GM19455 (cell line): ENCODE measurements around the gene SLC30A2.

Source experiments
- ATAC-seq: cut with Tn5 transposase; IDR thresholded peaks from one replicate; pipeline ENCODE4 v1.9.1; 2021; ENCODE audit not compliant: unreplicated experiment

Gene SLC30A2

GRCh38 chr1:25999041-25999800 is 46.7 kb downstream of the SLC30A2 start:
- no peak for ATAC-seq

- ATAC-seq, result peak; percentile 97
Observed at GRCh38 chr1:25997828-25998761, 47.8 kb downstream of the SLC30A2 start, which contains the start of gene PAFAH2. TSS of gene PAFAH2 (minus strand) at chr1:25998063. CDS start at chr1:25990816, 7,247 bp downstream.

DNA sequence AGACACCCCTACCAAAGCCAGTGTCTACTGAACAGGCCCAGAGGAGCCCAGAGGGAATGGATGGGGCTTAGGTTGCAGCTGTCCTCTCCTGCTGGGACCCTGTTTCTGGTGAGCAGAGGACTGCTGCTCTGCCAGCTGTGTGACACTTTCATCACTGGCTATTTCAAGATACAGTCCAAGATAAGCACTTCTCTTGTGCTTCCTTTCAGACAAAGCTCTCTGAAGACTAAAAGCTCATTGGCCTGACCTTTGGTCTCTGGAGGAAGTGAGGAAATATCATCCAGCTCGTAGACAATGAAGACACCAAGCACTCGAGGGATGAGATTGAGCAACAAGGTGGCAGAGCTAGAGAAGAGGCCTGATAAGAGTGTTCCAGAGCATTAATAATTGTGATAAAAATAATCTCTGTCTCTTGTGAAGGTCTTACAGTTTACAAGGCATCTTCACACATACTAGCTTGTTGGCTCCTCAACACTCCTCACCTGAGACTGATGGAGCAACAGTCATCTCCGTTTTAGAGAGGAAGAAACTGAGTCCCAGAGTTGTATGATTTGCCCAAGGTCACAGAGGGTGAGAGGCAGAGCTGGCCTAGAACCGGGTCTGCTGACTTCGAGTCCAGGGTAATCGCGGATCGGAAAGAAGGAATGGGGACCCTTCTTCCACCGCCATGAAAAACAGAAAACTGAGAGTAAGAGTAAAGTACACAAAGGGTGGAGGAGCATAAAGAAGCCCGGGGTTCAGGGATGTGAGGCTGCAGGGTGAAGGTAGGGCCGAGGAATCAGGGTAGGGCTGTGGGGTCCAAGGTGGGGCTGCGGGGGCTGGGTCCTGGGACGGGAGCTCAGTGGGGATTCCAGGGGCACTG is 48.7 kb downstream of the SLC30A2 start:
- no peak for ATAC-seq

DNA sequence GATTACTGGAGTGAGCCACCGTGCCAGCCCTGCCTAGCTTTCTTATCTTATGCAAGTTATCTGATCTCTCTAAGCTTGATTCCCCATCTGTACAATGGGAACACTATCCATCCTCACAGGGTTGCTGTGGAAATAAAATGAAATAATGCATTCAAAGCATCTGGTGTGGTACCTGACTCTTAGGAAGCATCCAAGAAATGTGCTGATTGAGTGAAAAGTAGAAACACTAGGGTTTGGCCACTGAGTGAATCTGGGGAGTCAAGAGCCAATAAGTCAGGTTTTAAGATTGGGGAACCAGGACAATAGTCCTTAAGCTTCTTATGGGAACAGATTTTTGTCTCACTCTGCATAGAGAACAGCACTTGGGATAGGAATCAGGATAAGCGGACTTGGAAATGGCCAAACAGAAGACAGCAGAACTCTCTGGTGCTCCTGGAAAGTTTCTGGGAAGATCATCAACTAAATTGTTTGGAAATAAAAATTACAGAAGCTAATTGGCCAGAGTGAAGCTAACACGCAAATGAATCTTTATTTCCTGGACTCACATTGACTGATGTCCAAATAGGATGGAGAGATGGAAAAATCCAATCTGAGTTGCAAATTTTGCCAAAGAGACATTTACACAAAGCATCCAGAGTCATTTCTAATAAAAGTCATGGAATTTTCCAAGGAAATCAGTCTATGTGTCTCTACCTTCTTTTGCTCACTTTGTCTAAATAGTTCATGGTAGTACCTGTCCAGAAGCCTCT is 51.3 kb downstream of the SLC30A2 start:
- no peak for ATAC-seq

DNA sequence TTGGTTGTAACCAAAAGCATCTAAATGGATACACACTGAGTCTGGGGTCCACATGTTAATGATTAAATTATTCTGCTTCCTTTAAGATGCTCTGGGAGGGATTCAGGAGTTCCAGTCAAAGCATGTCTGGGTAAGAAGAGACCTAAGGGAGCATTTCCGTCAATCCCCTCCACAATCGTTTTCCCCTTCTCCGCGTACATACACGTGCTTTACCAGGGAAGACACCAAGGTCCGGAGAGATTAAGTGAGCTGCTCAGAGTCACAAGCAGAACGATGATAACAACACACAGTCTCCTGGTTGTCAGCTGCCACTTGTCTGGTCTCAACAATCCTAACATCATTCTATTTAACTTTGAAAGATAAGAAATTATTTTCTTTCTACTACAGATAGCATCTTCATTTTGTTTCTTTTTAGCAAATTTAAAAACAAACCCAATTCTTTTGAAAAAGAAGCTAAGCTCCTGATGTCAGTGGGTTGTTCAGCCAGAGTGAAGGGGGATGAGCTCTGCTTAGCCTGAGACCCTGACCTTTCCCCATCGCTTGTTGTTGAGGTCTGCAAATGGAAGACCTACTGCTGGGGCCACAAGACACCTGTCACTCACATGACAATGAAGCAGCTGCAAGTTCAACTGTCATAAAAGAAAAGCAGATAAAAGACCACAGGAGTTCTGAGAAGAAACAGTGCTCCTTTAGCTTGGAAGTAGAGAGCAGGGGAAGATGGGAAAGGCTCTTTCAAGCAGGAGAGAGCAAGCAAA is 52.5 kb downstream of the SLC30A2 start:
- no peak for ATAC-seq

DNA sequence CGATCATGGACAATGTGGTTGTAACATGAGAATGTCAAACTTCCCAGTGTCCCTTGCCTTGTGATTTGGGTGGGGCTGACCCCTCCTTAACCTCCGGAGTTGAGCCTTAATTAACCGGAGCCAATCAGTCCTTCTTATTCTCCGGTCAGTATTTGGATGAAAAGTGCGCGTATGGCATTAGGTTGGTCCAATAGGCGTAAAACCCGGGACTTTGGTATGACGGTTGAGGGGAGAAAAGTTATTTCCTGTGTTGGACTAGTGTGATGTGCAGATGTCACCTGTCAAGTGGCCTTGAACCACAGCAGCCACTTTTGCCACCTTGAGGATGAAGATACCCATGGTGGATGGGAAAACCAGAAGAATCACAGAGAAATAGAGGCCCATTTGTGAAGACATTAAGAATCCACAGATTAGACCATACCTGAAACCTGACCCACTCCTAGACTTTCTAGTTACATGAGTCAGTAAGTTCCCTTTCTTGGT is 53.2 kb downstream of the SLC30A2 start:
- ATAC-seq, result no peak

DNA sequence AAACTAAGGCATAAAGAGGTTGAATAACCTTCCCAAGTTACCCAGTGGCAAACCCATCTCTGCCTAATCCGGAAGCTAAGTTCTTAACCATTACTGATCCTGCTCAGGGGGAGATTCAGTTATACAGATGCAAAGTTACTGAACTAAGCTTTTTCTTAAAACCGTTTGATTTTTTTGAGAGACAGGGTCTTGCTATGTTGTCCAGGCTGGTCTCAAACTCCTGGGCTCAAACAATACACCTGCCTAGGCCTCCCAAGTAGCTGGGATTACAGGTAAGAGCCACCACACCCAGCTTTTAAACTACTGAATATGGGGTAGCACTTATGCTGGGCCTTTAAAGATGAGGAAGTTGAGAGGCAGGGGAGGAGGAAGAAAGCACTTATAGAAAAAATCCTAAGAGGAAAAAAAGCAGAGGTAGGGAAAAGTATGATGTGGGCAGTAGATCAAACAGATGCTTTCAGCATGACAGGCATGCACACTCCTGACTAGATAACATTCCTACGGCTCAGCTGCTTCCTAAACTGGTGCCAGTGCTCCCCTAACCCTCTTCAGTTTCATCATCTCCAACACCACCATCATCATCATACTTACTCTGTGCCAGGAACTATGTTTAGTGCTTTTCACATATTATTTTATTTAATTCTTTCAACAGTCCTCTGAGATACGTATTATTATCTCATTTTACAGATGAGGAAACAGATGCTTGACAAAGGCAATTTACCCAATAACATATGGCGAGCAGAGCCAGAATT is 53.8 kb downstream of the SLC30A2 start:
- ATAC-seq, result no peak

DNA sequence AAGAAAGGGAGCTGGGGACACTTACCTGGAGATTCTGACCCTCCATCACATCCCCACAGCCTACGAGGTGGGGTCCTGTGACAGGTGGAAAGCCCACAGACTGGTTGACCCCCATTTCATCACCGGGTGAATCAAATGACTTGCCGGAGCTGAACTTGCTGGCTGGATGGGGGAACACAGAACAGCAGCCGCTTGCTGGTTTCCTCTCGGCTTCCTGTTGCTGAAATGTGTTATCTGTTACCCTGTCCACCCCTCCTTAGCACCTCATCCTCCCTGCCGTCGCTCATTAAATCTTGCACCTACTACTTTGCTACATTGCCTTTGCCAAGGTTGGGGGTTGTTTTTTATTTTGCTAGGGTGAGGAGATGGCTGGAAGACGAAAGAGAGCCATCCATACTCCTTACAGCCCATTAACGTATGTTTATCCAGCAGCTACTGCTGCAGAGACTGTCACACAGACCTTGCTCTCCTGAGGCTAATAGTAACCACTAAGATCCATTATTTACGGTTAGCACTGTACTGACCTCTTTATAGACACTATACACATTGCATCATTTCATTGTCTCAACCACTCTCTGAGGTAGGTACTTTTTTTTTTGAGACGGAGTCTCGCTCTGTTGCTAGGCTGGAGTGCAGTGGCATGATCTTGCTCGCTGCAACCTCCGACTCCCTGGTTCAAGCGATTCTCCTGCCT is 55.1 kb downstream of the SLC30A2 start:
- ATAC-seq, result no peak

- ATAC-seq, result no peak
Observed at GRCh38 chr1:25990251-25990650, 55.7 kb downstream of the SLC30A2 start.

- ATAC-seq, result no peak
Observed at GRCh38 chr1:25989440-25990234, 56.3 kb downstream of the SLC30A2 start.

DNA sequence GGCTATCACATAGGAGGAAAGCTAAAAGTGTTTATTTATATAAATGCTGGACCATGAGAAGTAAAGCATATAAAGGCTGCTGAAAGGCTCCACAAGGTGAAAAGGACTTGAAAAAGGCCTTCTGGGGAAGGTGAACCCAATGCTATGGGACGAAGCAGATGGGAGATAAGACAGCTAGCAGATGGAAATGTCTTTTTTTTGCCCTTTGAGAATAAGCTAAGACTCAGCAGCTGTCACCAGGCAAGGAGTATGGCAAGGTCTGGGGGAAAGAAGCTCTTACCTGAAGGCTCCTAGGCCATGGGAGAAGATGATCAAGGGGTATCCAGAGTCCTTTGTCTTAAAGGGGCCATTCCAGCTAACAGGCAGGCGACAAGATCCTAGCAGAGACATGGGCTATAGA is 58.0 kb downstream of the SLC30A2 start:
- ATAC-seq, result no peak
